HCT116 (cell line): ENCODE results near the gene HIVEP3. TPM values are rescaled to one million over a fixed set of nuclear protein-coding genes. Genes with fewer than 3 reads are reported as not detected.

Source experiments
- ATAC-seq: fragments of 200-7000 bp; cut with Tn5 transposase; 2 replicates; pipeline ENCODE4 v1.9.1; 2020; ENCODE audit warnings: mild to moderate bottlenecking, moderate library complexity
- BruUV-seq: library from RNA; stranded (reverse); fragments of 400-500 nt; replicated peaks from 2 replicates; lab custom pipeline; 2021; lab: Mats Ljungman, UMichigan
- CTCF ChIA-PET: fragments of 300-600 bp; sonication (Branson Sonifier 250); formaldehyde crosslinking; loops from one replicate; lab custom pipeline; 2021; ENCODE audit warnings: antibody characterized with exemption; lab: Charles Lee
- POLR2A ChIA-PET: fragments of 300-600, 350-600 bp; sonication (Branson Sonifier 250); formaldehyde crosslinking; loops from one replicate; lab custom pipeline; 2021; ENCODE audit warnings: antibody characterized with exemption; lab: Charles Lee
- RAD21 ChIA-PET, 2 experiments: fragments of 300-600 bp; sonication (Branson Sonifier 250); formaldehyde crosslinking; loops; one replicate each; lab custom pipeline; 2023; ENCODE audit warnings: low total read pairs in 2 of 2; ENCODE audit not compliant: uncharacterized antibody in 2 of 2, unreplicated experiment in 2 of 2, low non-redundant PET in 1 of 2; lab: Charles Lee
- DNase-seq: peaks from one replicate; pipeline ENCODE4 v3.0.0-alpha.2; 2010; ENCODE audit warnings: low read depth, low spot score
- H2AFZ ChIP-seq: fragments of 200-600 bp; shearing (Covaris generic), sonication (generic); 2 replicates; pipeline ENCODE4 v1.6.1; 2017; ENCODE audit warnings: low read depth, mixed run types, mixed read lengths, antibody characterized with exemption, low read length; ENCODE audit not compliant: poor library complexity, severe bottlenecking
- H3K27ac ChIP-seq: 2 replicates; pipeline ENCODE4 v1.5.1; 2012; ENCODE audit warnings: low read depth, low read length
- H3K27me3 ChIP-seq: fragments of 200-600 bp; sonication (generic); 2 replicates; pipeline ENCODE4 v1.6.1; 2016; ENCODE audit warnings: mixed run types, low read length, mixed read lengths; ENCODE audit not compliant: insufficient read depth
- H3K36me3 ChIP-seq, 2 experiments: fragments of 200-500 bp in 1 of 2; fragments of 200-600 bp in 1 of 2; sonication (Bioruptor generic) in 1 of 2; sonication (generic) in 1 of 2; 2 replicates each; pipeline versions ENCODE4 v1.5.1 to v1.6.1; 2014 to 2016; ENCODE audit warnings: low read length in 2 of 2, inconsistent platforms in 1 of 2, mixed read lengths in 1 of 2, mixed run types in 1 of 2; ENCODE audit not compliant: insufficient read depth in 2 of 2, control insufficient read depth in 1 of 2
- H3K4me1 ChIP-seq, 2 experiments: fragments of 200-600 bp in 1 of 2; sonication (generic) in 1 of 2; 2 replicates each; pipeline versions ENCODE4 v1.5.1 to v1.6.1; 2012 to 2017; ENCODE audit warnings: low read length in 2 of 2, inconsistent platforms in 1 of 2, mild to moderate bottlenecking in 1 of 2, mixed read lengths in 1 of 2, mixed run types in 1 of 2, moderate library complexity in 1 of 2; ENCODE audit not compliant: insufficient read depth in 2 of 2, control insufficient read depth in 1 of 2
- H3K4me2 ChIP-seq: fragments of 200-600 bp; sonication (generic); 2 replicates; pipeline ENCODE4 v1.6.1; 2017; ENCODE audit warnings: mixed run types, low read length, mixed read lengths
- H3K4me3 ChIP-seq, 2 experiments: fragments of 200-600 bp in 1 of 2; sonication (generic) in 1 of 2; replicated peaks in 1 of 2; 2 replicates each; pipeline ENCODE4 v1.5.1; 2011 to 2016; ENCODE audit warnings: low read length in 2 of 2, control low read depth in 1 of 2, low read depth in 1 of 2, mild to moderate bottlenecking in 1 of 2, mixed read lengths in 1 of 2, mixed run types in 1 of 2
- H3K79me2 ChIP-seq: fragments of 200-600 bp; sonication (generic); 2 replicates; pipeline ENCODE4 v1.6.1; 2017; ENCODE audit warnings: mild to moderate bottlenecking, mixed run types, low read length, moderate library complexity, mixed read lengths; ENCODE audit not compliant: insufficient read depth
- H3K9ac ChIP-seq: fragments of 200-600 bp; sonication (generic); 2 replicates; pipeline ENCODE4 v1.6.1; 2016; ENCODE audit warnings: low read length, mixed read lengths
- H3K9me2 ChIP-seq: fragments of 200-600 bp; sonication (generic), shearing (Covaris generic); 2 replicates; pipeline ENCODE4 v1.6.1; 2017; ENCODE audit warnings: mixed run types, mild to moderate bottlenecking, moderate library complexity; ENCODE audit not compliant: insufficient read depth
- H3K9me3 ChIP-seq, 2 experiments: fragments of 200-500 bp in 1 of 2; fragments of 200-600 bp in 1 of 2; sonication (Bioruptor generic) in 1 of 2; sonication (generic) in 1 of 2; 2 replicates each; pipeline ENCODE4 v1.6.1; 2014 to 2017; ENCODE audit warnings: low read length in 2 of 2, mixed read lengths in 2 of 2, inconsistent platforms in 1 of 2, low read depth in 1 of 2, mild to moderate bottlenecking in 1 of 2, mixed run types in 1 of 2, moderate library complexity in 1 of 2; ENCODE audit not compliant: control insufficient read depth in 1 of 2, insufficient read depth in 1 of 2
- H4K20me1 ChIP-seq: fragments of 200-600 bp; sonication (generic), shearing (Covaris generic); 2 replicates; pipeline ENCODE4 v1.6.1; 2017; ENCODE audit warnings: mixed run types, mild to moderate bottlenecking, moderate library complexity; ENCODE audit not compliant: insufficient read depth
- ATF3 ChIP-seq: IDR thresholded peaks from 2 replicates; pipeline ENCODE4 v1.6.1; 2012
- CEBPB ChIP-seq: IDR thresholded peaks from 2 replicates; pipeline ENCODE4 v1.6.1; 2012; ENCODE audit warnings: low read depth
- JUND ChIP-seq: IDR thresholded peaks from 2 replicates; pipeline ENCODE4 v1.6.1; 2012
- MAX ChIP-seq: IDR thresholded peaks from 2 replicates; pipeline ENCODE4 v1.6.1; 2012
- POLR2A ChIP-seq: IDR thresholded peaks from 2 replicates; pipeline ENCODE4 v1.7.0; 2011; ENCODE audit warnings: borderline replicate concordance; ENCODE audit not compliant: insufficient read depth, insufficient read length; ENCODE audit errors: extremely low read depth
- POLR2AphosphoS5 ChIP-seq: IDR thresholded peaks from 2 replicates; pipeline ENCODE4 v1.6.1; 2011; ENCODE audit warnings: mild to moderate bottlenecking, low read depth, low read length, moderate library complexity
- RAD21 ChIP-seq: IDR thresholded peaks from 2 replicates; pipeline ENCODE4 v1.6.1; 2012; ENCODE audit warnings: low read depth, mild to moderate bottlenecking
- SP1 ChIP-seq: IDR thresholded peaks from 2 replicates; pipeline ENCODE4 v1.6.1; 2012; ENCODE audit warnings: low read depth
- SRF ChIP-seq: IDR thresholded peaks from 2 replicates; pipeline ENCODE4 v1.6.1; 2012; ENCODE audit warnings: low read depth
- ZBTB33 ChIP-seq: IDR thresholded peaks from 2 replicates; pipeline ENCODE4 v1.6.1; 2011; ENCODE audit warnings: mild to moderate bottlenecking, low read length, moderate library complexity; ENCODE audit not compliant: insufficient replicate concordance; ENCODE audit errors: extremely low read depth
- ZNF274 ChIP-seq: fragments of 200-500 bp; sonication (Bioruptor generic); IDR thresholded peaks from 2 replicates; pipeline ENCODE4 v1.6.1; 2014; ENCODE audit warnings: mild to moderate bottlenecking, low read depth, low read length, inconsistent platforms
- intact Hi-C: fragments of 100-400 bp; cut with micrococcal nuclease; formaldehyde crosslinking; loops from 2 replicates; pipeline ENCODE4 v1.10.0; 2022
- total RNA-seq: library from RNA; stranded (reverse); gene quantifications from one replicate; pipeline ENCODE4 v1.2.1, GENCODE V29; 2021; ENCODE audit not compliant: unreplicated experiment

The HIVEP3 gene
- total RNA-seq, 1 experiment from 2014 or later = 7.1 TPM

- H4K20me1 ChIP-seq = no peaks in the 10 kb centered on the region
- DNase-seq (no peak), ATAC-seq (no peak)
- ChIA-PET POLR2A (no interaction called here), RAD21 (no interaction called here), CTCF (no interaction called here)
- BruUV-seq = no TSS peak
- H3K4me3 ChIP-seq = no peak overlapping the region
- no peak overlapping the region for H2AFZ ChIP-seq
- H3K79me2 ChIP-seq = no peaks in the 10 kb centered on the region
- no peak overlapping the region for H3K27ac ChIP-seq
- H3K9me2 ChIP-seq = no peaks in the 10 kb centered on the region
- H3K9me3 ChIP-seq = no peaks in the 10 kb centered on the region
- H3K36me3 ChIP-seq = no peaks in the 10 kb centered on the region
- TF ChIP-seq ZBTB33 = no peak
- no peak for TF ChIP-seq CEBPB
- no peak for TF ChIP-seq RAD21
- no peak for TF ChIP-seq ZNF274
- no peak for TF ChIP-seq JUND
- no peak for TF ChIP-seq MAX
- TF ChIP-seq SP1 = no peak
- no peak for TF ChIP-seq POLR2A
- no peak for TF ChIP-seq SRF
- no peak for TF ChIP-seq POLR2AphosphoS5
- no peak for TF ChIP-seq ATF3
- H3K27me3 ChIP-seq = peaks cover 24% of the 10 kb centered on the region; the same call in 1 of the 2 replicates
- no peak overlapping the region for H3K9ac ChIP-seq
- intact Hi-C loops = no loop called here
- H3K4me1 ChIP-seq = peaks cover 27 to 32% of the 10 kb centered on the region in 2 experiments
- H3K4me2 ChIP-seq = no peak overlapping the region
Observed at GRCh38 chr1:41860771-41861170, 58.0 kb downstream of the HIVEP3 start.
